Lower lobe of right lung (tissue), 2 donors: Measurements from ENCODE around the gene AFF3. TPM values are rescaled to one million over a fixed set of nuclear protein-coding genes. Genes with fewer than 3 reads are reported as not detected.

Experiments
- ATAC-seq, 2 donors: fragments of 200-7000 bp; cut with Tn5 transposase; one replicate each; pipeline ENCODE4 v1.9.1; 2020 to 2022; ENCODE audit warnings: mild to moderate bottlenecking in 2 of 2, moderate library complexity in 2 of 2
- DNase-seq: peaks from one replicate; pipeline ENCODE4 v3.0.0-alpha.2; 2020
- H3K27ac ChIP-seq: fragments of 200-600 bp; one replicate; pipeline ENCODE4 v1.8.0; 2022
- H3K27me3 ChIP-seq: fragments of 200-600 bp; one replicate; pipeline ENCODE4 v1.8.0; 2022; ENCODE audit warnings: low read depth
- H3K36me3 ChIP-seq: fragments of 200-600 bp; one replicate; pipeline ENCODE4 v1.8.0; 2022; ENCODE audit warnings: mild to moderate bottlenecking
- H3K4me1 ChIP-seq: fragments of 200-600 bp; one replicate; pipeline ENCODE4 v1.8.0; 2022
- H3K4me3 ChIP-seq: fragments of 200-600 bp; one replicate; pipeline ENCODE4 v1.8.0; 2022; ENCODE audit warnings: mild to moderate bottlenecking
- H3K9me3 ChIP-seq: fragments of 200-600 bp; one replicate; pipeline ENCODE4 v1.8.0; 2022
- CTCF ChIP-seq: fragments of 200-600 bp; IDR thresholded peaks from one replicate; pipeline ENCODE4 v1.8.0; 2022; ENCODE audit warnings: antibody characterized with exemption, mild to moderate bottlenecking
- intact Hi-C: fragments of 100-400 bp; cut with DNase I; formaldehyde crosslinking; loops from one replicate; pipeline ENCODE4 v1.11.0; 2022
- total RNA-seq: library from RNA; stranded (reverse); fragmentation: NEBNext Ultra II Directional; extraction: Animal tissue kit (Norgen Biotek cat#: 25700); gene quantifications from one replicate; pipeline ENCODE4 v1.2.1, GENCODE V29; 2021
- donor health status: DM: no; HTN: yes; CAD: no; lungs with severe emphysema.

AFF3 gene
- total RNA-seq, 1 donor from 2014 or later: 57.3 TPM

- intact Hi-C loops: no loop called here
- no peak for TF ChIP-seq CTCF
- no peaks in the 10 kb centered on the region for H3K27me3 ChIP-seq
- no peak for ATAC-seq
- H3K4me3 ChIP-seq: no peak overlapping the region
- DNase-seq: no peak
- H3K27ac ChIP-seq: no peak overlapping the region
- no peaks in the 10 kb centered on the region for H3K9me3 ChIP-seq
- peaks cover 16% of the 10 kb centered on the region for H3K4me1 ChIP-seq
- no peaks in the 10 kb centered on the region for H3K36me3 ChIP-seq
Observed at GRCh38 chr2:99656994-99657393, 485.4 kb downstream of the AFF3 start.

GRCh38 chr2:99653433-99653832 lies 489.0 kb downstream of the AFF3 start:
- H3K27ac ChIP-seq: no peak overlapping the region
- H3K27me3 ChIP-seq: no peaks in the 10 kb centered on the region
- DNase-seq (no peak), ATAC-seq (no peak)
- H3K4me3 ChIP-seq: no peak overlapping the region
- intact Hi-C loops: no loop called here
- no peaks in the 10 kb centered on the region for H3K36me3 ChIP-seq
- no peaks in the 10 kb centered on the region for H3K9me3 ChIP-seq
- H3K4me1 ChIP-seq: peaks cover 9% of the 10 kb centered on the region
- no peak for TF ChIP-seq CTCF

GRCh38 chr2:99652862-99653261 lies 489.5 kb downstream of the AFF3 start:
- intact Hi-C loops: no loop called here
- ATAC-seq: no peak
- H3K4me1 ChIP-seq: peaks cover 9% of the 10 kb centered on the region

GRCh38 chr2:99651930-99652670 lies 490.3 kb downstream of the AFF3 start:
- Histone ChIP-seq H3K4me3 (no peak overlapping the region), H3K27ac (no peak overlapping the region), H3K9me3 (no peaks in the 10 kb centered on the region), H3K36me3 (no peaks in the 10 kb centered on the region), H3K27me3 (no peaks in the 10 kb centered on the region), H3K4me1 (peaks cover 6% of the 10 kb centered on the region)
- no peak for ATAC-seq
- no peak for DNase-seq
- TF ChIP-seq CTCF: no peak
- intact Hi-C loops: no loop called here

More at GRCh38 chr2:99652862-99653261, 489.5 kb downstream of the AFF3 start:
- Histone ChIP-seq H3K4me3 (no peak overlapping the region), H3K36me3 (no peaks in the 10 kb centered on the region), H3K9me3 (no peaks in the 10 kb centered on the region), H3K27me3 (no peaks in the 10 kb centered on the region), H3K27ac (no peak overlapping the region)
- no peak for TF ChIP-seq CTCF
- no peak for DNase-seq

GRCh38 chr2:99648906-99649789 lies 493.2 kb downstream of the AFF3 start:
- intact Hi-C loops: no loop called here
- Histone ChIP-seq H3K36me3 (no peaks in the 10 kb centered on the region), H3K9me3 (no peaks in the 10 kb centered on the region), H3K27me3 (no peaks in the 10 kb centered on the region), H3K4me3 (no peak overlapping the region), H3K4me1 (no peaks in the 10 kb centered on the region), H3K27ac (no peak overlapping the region)
- TF ChIP-seq CTCF: no peak
- ATAC-seq (no peak), DNase-seq (no peak)
